ENCODE measurements around the gene HEG1. TPM values are rescaled to one million over a fixed set of nuclear protein-coding genes. Genes with fewer than 3 reads are reported as not detected.

HEG1 gene
- total RNA-seq, 1 experiment from 2014 or later, result 57.9 TPM

GRCh38 chr3:125002414-125003368 is 53.1 kb downstream of the HEG1 start:
- no peak overlapping the region for H3K4me2 ChIP-seq (ENCODE audit: low read depth, low read length, poor library complexity, severe bottlenecking)
- H4K20me1 ChIP-seq (ENCODE audit: insufficient read depth, low read depth, low read length), result no peaks in the 10 kb centered on the region; the same call in 1 of the 2 replicates
- no peak overlapping the region for H3K9ac ChIP-seq (ENCODE audit: low read length)
- peaks cover 87% of the 10 kb centered on the region for H3K36me3 ChIP-seq (ENCODE audit: insufficient read depth, low read length)
- H3K79me2 ChIP-seq (ENCODE audit: low read length), result peaks cover 17% of the 10 kb centered on the region
- no peaks in the 10 kb centered on the region for H3K27me3 ChIP-seq (ENCODE audit: low read length)
- no peak for DNase-seq
- H3K27ac ChIP-seq (ENCODE audit: low read length), result peak overlapping the region; percentile 26; the same call in 1 of the 2 replicates
- H3K4me1 ChIP-seq (ENCODE audit: low read length), result peaks cover 39% of the 10 kb centered on the region
- H2AFZ ChIP-seq (ENCODE audit: low read length), result no peak overlapping the region
- H3K9me2 ChIP-seq (replicated peaks; ENCODE audit: insufficient read depth, low read length), result no peaks in the 10 kb centered on the region
- no peak overlapping the region for H3K4me3 ChIP-seq (ENCODE audit: low read length)
- H3K9me3 ChIP-seq (ENCODE audit: low read length), result no peaks in the 10 kb centered on the region

DNA sequence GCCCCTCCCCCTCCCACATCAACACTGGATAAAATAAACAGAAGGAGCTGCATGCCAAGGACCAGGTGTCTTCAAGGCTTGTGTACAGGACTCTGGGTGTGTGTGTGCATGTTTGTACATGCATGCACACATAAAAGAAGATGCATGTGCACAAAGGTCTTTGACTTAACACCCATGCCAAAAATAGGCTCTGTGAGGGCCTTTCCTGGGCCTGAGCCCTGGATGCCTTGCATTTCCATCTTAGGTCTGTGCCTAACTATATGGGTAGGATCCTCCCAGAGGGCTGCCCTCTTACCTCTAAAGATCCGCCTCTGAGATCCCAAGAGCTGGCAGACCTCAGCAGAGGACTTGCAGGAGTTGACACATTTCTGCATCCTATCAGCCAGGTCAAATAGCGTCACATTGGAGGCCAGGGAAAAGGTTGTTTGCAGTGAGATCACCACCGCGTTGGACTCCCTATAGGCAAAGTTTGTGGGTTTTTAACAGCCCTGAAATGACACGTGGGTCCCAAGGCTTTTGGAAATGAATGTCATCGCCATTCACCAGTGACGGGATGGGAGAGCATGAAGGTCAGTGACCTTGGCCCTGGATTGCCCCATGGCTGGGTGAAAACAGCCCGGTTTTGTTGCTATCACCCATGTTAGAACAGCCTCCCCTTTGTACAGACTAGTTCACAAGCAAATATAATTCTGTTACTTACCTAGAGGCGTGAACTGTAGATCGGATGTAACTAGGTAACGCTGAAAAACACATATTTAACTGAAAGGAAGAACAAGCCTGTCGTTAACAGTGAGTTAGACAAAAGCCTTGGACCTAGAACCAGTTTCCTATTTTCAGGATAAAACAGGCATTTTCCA is 54.0 kb downstream of the HEG1 start:
- Histone ChIP-seq H3K4me2 (ENCODE audit: low read depth, low read length, poor library complexity, severe bottlenecking) (no peak overlapping the region), H3K79me2 (ENCODE audit: low read length) (peaks cover 21% of the 10 kb centered on the region), H3K4me1 (ENCODE audit: low read length) (peaks cover 42% of the 10 kb centered on the region), H3K36me3 (ENCODE audit: insufficient read depth, low read length) (peaks cover 89% of the 10 kb centered on the region), H3K27me3 (ENCODE audit: low read length) (no peaks in the 10 kb centered on the region), H3K9ac (ENCODE audit: low read length) (no peak overlapping the region), H3K27ac (ENCODE audit: low read length) (peak overlapping the region; percentile 26; the same call in 1 of the 2 replicates), H4K20me1 (ENCODE audit: insufficient read depth, low read depth, low read length) (no peaks in the 10 kb centered on the region; the same call in 1 of the 2 replicates), H3K9me2 (replicated peaks; ENCODE audit: insufficient read depth, low read length) (no peaks in the 10 kb centered on the region), H3K4me3 (ENCODE audit: low read length) (no peak overlapping the region), H3K9me3 (ENCODE audit: low read length) (no peaks in the 10 kb centered on the region), H2AFZ (ENCODE audit: low read length) (no peak overlapping the region)
- no peak for DNase-seq

- Histone ChIP-seq H3K4me3 (ENCODE audit: low read length) (no peak overlapping the region), H3K36me3 (ENCODE audit: insufficient read depth, low read length) (peaks cover 91% of the 10 kb centered on the region), H3K9me3 (ENCODE audit: low read length) (no peaks in the 10 kb centered on the region), H4K20me1 (ENCODE audit: insufficient read depth, low read depth, low read length) (no peaks in the 10 kb centered on the region; the same call in 1 of the 2 replicates), H3K27ac (ENCODE audit: low read length) (no peak overlapping the region), H2AFZ (ENCODE audit: low read length) (no peak overlapping the region), H3K4me1 (ENCODE audit: low read length) (peaks cover 42% of the 10 kb centered on the region), H3K9me2 (replicated peaks; ENCODE audit: insufficient read depth, low read length) (no peaks in the 10 kb centered on the region), H3K79me2 (ENCODE audit: low read length) (peaks cover 26% of the 10 kb centered on the region), H3K9ac (ENCODE audit: low read length) (no peak overlapping the region), H3K4me2 (ENCODE audit: low read depth, low read length, poor library complexity, severe bottlenecking) (no peak overlapping the region), H3K27me3 (ENCODE audit: low read length) (no peaks in the 10 kb centered on the region)
- DNase-seq, result no peak
Observed at GRCh38 chr3:125000661-125001060, 55.1 kb downstream of the HEG1 start.

- DNase-seq, result no peak
- no peaks in the 10 kb centered on the region for H3K27me3 ChIP-seq (ENCODE audit: low read length)
- peaks cover 36% of the 10 kb centered on the region for H3K4me1 ChIP-seq (ENCODE audit: low read length)
- H3K27ac ChIP-seq (ENCODE audit: low read length), result no peak overlapping the region
- no peak overlapping the region for H3K9ac ChIP-seq (ENCODE audit: low read length)
- no peaks in the 10 kb centered on the region for H3K9me2 ChIP-seq (replicated peaks; ENCODE audit: insufficient read depth, low read length)
- H2AFZ ChIP-seq (ENCODE audit: low read length), result no peak overlapping the region
- H3K36me3 ChIP-seq (ENCODE audit: insufficient read depth, low read length), result peaks cover 90% of the 10 kb centered on the region
- no peaks in the 10 kb centered on the region; the same call in 1 of the 2 replicates for H4K20me1 ChIP-seq (ENCODE audit: insufficient read depth, low read depth, low read length)
- H3K4me2 ChIP-seq (ENCODE audit: low read depth, low read length, poor library complexity, severe bottlenecking), result no peak overlapping the region
- H3K79me2 ChIP-seq (ENCODE audit: low read length), result peaks cover 20% of the 10 kb centered on the region
- no peaks in the 10 kb centered on the region for H3K9me3 ChIP-seq (ENCODE audit: low read length)
- H3K4me3 ChIP-seq (ENCODE audit: low read length), result no peak overlapping the region
Observed at GRCh38 chr3:124999897-125000435, 55.8 kb downstream of the HEG1 start.

DNA sequence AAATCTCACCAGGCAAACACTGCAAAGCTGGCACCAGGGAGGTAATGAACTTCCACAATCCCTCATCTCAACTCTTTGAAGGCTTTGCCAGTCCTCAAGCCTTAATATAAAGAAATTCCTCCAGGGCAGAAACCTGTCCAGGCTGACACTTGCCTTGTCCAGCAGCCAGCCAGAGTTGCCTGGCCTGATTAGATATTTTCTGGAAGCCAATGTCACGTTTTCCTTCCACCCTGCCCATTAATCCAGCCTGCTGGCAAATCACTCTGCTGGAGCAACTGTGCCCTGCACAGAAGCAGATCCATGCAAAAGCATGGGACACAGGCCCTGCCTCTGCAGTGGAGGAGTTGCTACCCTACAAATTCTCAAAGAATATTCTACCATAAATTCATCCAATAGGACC is 56.5 kb downstream of the HEG1 start:
- no peaks in the 10 kb centered on the region; the same call in 1 of the 2 replicates for H4K20me1 ChIP-seq (ENCODE audit: insufficient read depth, low read depth, low read length)

GRCh38 chr3:124998247-124998630 is 57.6 kb downstream of the HEG1 start:
- H3K4me3 ChIP-seq (ENCODE audit: low read length), result no peak overlapping the region
- H3K36me3 ChIP-seq (ENCODE audit: insufficient read depth, low read length), result peaks cover 88% of the 10 kb centered on the region
- no peak overlapping the region for H2AFZ ChIP-seq (ENCODE audit: low read length)
- no peaks in the 10 kb centered on the region for H4K20me1 ChIP-seq (ENCODE audit: insufficient read depth, low read depth, low read length)
- peaks cover 23% of the 10 kb centered on the region for H3K79me2 ChIP-seq (ENCODE audit: low read length)
- H3K4me2 ChIP-seq (ENCODE audit: low read depth, low read length, poor library complexity, severe bottlenecking), result no peak overlapping the region
- DNase-seq, result no peak
- no peak overlapping the region for H3K27ac ChIP-seq (ENCODE audit: low read length)
- no peaks in the 10 kb centered on the region for H3K27me3 ChIP-seq (ENCODE audit: low read length)
- no peaks in the 10 kb centered on the region for H3K9me3 ChIP-seq (ENCODE audit: low read length)
- H3K9ac ChIP-seq (ENCODE audit: low read length), result no peak overlapping the region
- H3K9me2 ChIP-seq (replicated peaks; ENCODE audit: insufficient read depth, low read length), result no peaks in the 10 kb centered on the region
- H3K4me1 ChIP-seq (ENCODE audit: low read length), result peaks cover 19% of the 10 kb centered on the region

More for the DNA sequence above, 56.5 kb downstream of the HEG1 start:
- H3K9me3 ChIP-seq (ENCODE audit: low read length), result no peaks in the 10 kb centered on the region
- no peak overlapping the region for H3K4me2 ChIP-seq (ENCODE audit: low read depth, low read length, poor library complexity, severe bottlenecking)
- H3K36me3 ChIP-seq (ENCODE audit: insufficient read depth, low read length), result peaks cover 88% of the 10 kb centered on the region
- H3K4me3 ChIP-seq (ENCODE audit: low read length), result no peak overlapping the region
- DNase-seq, result no peak
- H3K9ac ChIP-seq (ENCODE audit: low read length), result no peak overlapping the region
- H3K9me2 ChIP-seq (replicated peaks; ENCODE audit: insufficient read depth, low read length), result no peaks in the 10 kb centered on the region
- H2AFZ ChIP-seq (ENCODE audit: low read length), result no peak overlapping the region
- H3K27me3 ChIP-seq (ENCODE audit: low read length), result no peaks in the 10 kb centered on the region
- peaks cover 30% of the 10 kb centered on the region for H3K4me1 ChIP-seq (ENCODE audit: low read length)
- H3K79me2 ChIP-seq (ENCODE audit: low read length), result peaks cover 18% of the 10 kb centered on the region
- no peak overlapping the region for H3K27ac ChIP-seq (ENCODE audit: low read length)

- Histone ChIP-seq H3K27ac (ENCODE audit: low read length) (0 out of 2 replicates have a peak overlapping the region, but pooled peaks have one; percentile 5), H3K9ac (ENCODE audit: low read length) (no peak overlapping the region), H3K4me1 (ENCODE audit: low read length) (peaks cover 13% of the 10 kb centered on the region), H3K4me2 (ENCODE audit: low read depth, low read length, poor library complexity, severe bottlenecking) (no peak overlapping the region), H2AFZ (ENCODE audit: low read length) (no peak overlapping the region), H3K4me3 (ENCODE audit: low read length) (no peak overlapping the region), H3K79me2 (ENCODE audit: low read length) (peaks cover 23% of the 10 kb centered on the region), H3K9me2 (replicated peaks; ENCODE audit: insufficient read depth, low read length) (no peaks in the 10 kb centered on the region), H3K27me3 (ENCODE audit: low read length) (no peaks in the 10 kb centered on the region), H3K36me3 (ENCODE audit: insufficient read depth, low read length) (peaks cover 88% of the 10 kb centered on the region), H3K9me3 (ENCODE audit: low read length) (no peaks in the 10 kb centered on the region), H4K20me1 (ENCODE audit: insufficient read depth, low read depth, low read length) (no peaks in the 10 kb centered on the region)
- no peak for DNase-seq
Observed at GRCh38 chr3:124997303-124998246, 58.2 kb downstream of the HEG1 start.
